Activated CD8-positive, alpha-beta memory T cell treated with anti-CD3 and anti-CD28 coated beads for 1 hour (primary cell): ENCODE data around the gene FAAP24.
"Not testable (repeated sequence)": the region's sequence is repeated elsewhere in the genome, so short reads cannot be mapped to it uniquely, and the experiment has no call there.

ENCODE experiments used
- DNase-seq, 2 donors: peaks; one replicate each; pipeline ENCODE4 v3.0.0-alpha.2; 2020; ENCODE audit warnings: low read depth in 1 of 2; ENCODE audit errors: extremely low read depth in 1 of 2

The FAAP24 gene

GRCh38 chr19:32971715-32972540, at the start of gene FAAP24, which contains the start of gene CEP89:
TSS of gene FAAP24 (plus strand) at chr19:32972242. CDS start at chr19:32973197, 955 bp downstream.
TSS of gene CEP89 (minus strand) at chr19:32971958. CDS start at chr19:32971874, 84 bp downstream.
- peak; percentile 93 to 96 for DNase-seq

- DNase-seq, result no peak
Observed at GRCh38 chr19:32924200-32924599, 47.8 kb upstream of the FAAP24 start.

- DNase-seq, result no peak
Observed at GRCh38 chr19:32928806-32929205, 43.2 kb upstream of the FAAP24 start.

- DNase-seq, result no peak
Observed at GRCh38 chr19:32930567-32930966, 41.5 kb upstream of the FAAP24 start.

- no peak for DNase-seq
Observed at GRCh38 chr19:32933571-32933970, 38.5 kb upstream of the FAAP24 start.

- DNase-seq, result no peak
Observed at GRCh38 chr19:32935629-32936028, 36.4 kb upstream of the FAAP24 start.

GRCh38 chr19:32936065-32936464, 36.0 kb upstream of the FAAP24 start:
- no peak for DNase-seq

- DNase-seq, result not testable (repeated sequence)
Observed at GRCh38 chr19:32941273-32941672, 30.8 kb upstream of the FAAP24 start.

- no peak for DNase-seq
Observed at GRCh38 chr19:32945260-32945659, 26.8 kb upstream of the FAAP24 start.

GRCh38 chr19:32966750-32967149, 5.3 kb upstream of the FAAP24 start:
- DNase-seq, result no peak

GRCh38 chr19:32969549-32969948, 2.5 kb upstream of the FAAP24 start:
- no peak for DNase-seq

- no peak for DNase-seq
Observed at GRCh38 chr19:32971012-32971595, 938 bp upstream of the FAAP24 start.

GRCh38 chr19:32976223-32976805, 4.3 kb downstream of the FAAP24 start:
- peak; percentile 22 to 65 for DNase-seq

GRCh38 chr19:32977280-32977679, 5.2 kb downstream of the FAAP24 start:
- no peak for DNase-seq

GRCh38 chr19:32977813-32978212, 5.8 kb downstream of the FAAP24 start:
- DNase-seq, result not testable (repeated sequence)

GRCh38 chr19:32979807-32980206, 7.8 kb downstream of the FAAP24 start:
- not testable (repeated sequence) for DNase-seq

GRCh38 chr19:32982488-32982887, 10.4 kb downstream of the FAAP24 start:
- DNase-seq, result not testable (repeated sequence)

GRCh38 chr19:32988254-32988653, 16.2 kb downstream of the FAAP24 start:
- DNase-seq, result not testable (repeated sequence)

GRCh38 chr19:32988724-32989123, 16.7 kb downstream of the FAAP24 start:
- no peak for DNase-seq

- DNase-seq, result not testable (repeated sequence)
Observed at GRCh38 chr19:32995966-32996365, 23.9 kb downstream of the FAAP24 start.

GRCh38 chr19:32997061-32997464, 25.0 kb downstream of the FAAP24 start:
- not testable (repeated sequence) for DNase-seq
